OCI-LY1 (cell line): ENCODE measurements around the gene PSMA5.

Experiments
- H2AFZ ChIP-seq: fragments of 200-600 bp; sonication (generic), shearing (Covaris generic); 2 replicates; pipeline ENCODE4 v1.6.0; 2014; ENCODE audit warnings: antibody characterized with exemption, mild to moderate bottlenecking, low read length
- H3F3A ChIP-seq: fragments of 200-600 bp; sonication (generic), shearing (Covaris generic); 2 replicates; pipeline ENCODE4 v1.6.0; 2014; ENCODE audit warnings: mild to moderate bottlenecking, antibody characterized with exemption, low read length, moderate library complexity; ENCODE audit not compliant: insufficient read depth
- H3K27ac ChIP-seq: fragments of 200-600 bp; sonication (generic); 2 replicates; pipeline ENCODE4 v1.5.1; 2014; ENCODE audit warnings: low read length, mixed run types, mild to moderate bottlenecking, low read depth; ENCODE audit not compliant: poor library complexity, severe bottlenecking
- H3K27me3 ChIP-seq: fragments of 200-600 bp; sonication (generic); 2 replicates; pipeline ENCODE4 v1.6.0; 2014; ENCODE audit warnings: antibody characterized with exemption, mild to moderate bottlenecking, low read length, moderate library complexity; ENCODE audit not compliant: insufficient read depth
- H3K36me3 ChIP-seq: fragments of 200-600 bp; sonication (generic); 2 replicates; pipeline ENCODE4 v1.6.1; 2014; ENCODE audit warnings: mild to moderate bottlenecking, antibody characterized with exemption, low read length, moderate library complexity, mixed read lengths; ENCODE audit not compliant: insufficient read depth
- H3K4me1 ChIP-seq: fragments of 200-600 bp; sonication (generic); 2 replicates; pipeline ENCODE4 v1.5.1; 2014; ENCODE audit warnings: mild to moderate bottlenecking, low read length, moderate library complexity; ENCODE audit not compliant: insufficient read depth, severe bottlenecking
- H3K4me2 ChIP-seq: fragments of 200-600 bp; sonication (generic), shearing (Covaris generic); 2 replicates; pipeline ENCODE4 v1.6.1; 2014; ENCODE audit warnings: low read length
- H3K4me3 ChIP-seq: fragments of 200-600 bp; sonication (generic); 2 replicates; pipeline ENCODE4 v1.5.1; 2014; ENCODE audit warnings: low read length, low read depth, mild to moderate bottlenecking, mixed read lengths; ENCODE audit not compliant: poor library complexity, severe bottlenecking
- H3K79me2 ChIP-seq: fragments of 200-600 bp; shearing (Covaris generic); 2 replicates; pipeline ENCODE4 v1.6.1; 2016; ENCODE audit warnings: mixed run types, low read length, mixed read lengths; ENCODE audit not compliant: insufficient read depth
- H3K9ac ChIP-seq: fragments of 200-600 bp; sonication (generic), shearing (Covaris generic); 2 replicates; pipeline ENCODE4 v1.6.1; 2014; ENCODE audit warnings: mild to moderate bottlenecking, low read length, mixed read lengths
- H3K9me2 ChIP-seq: fragments of 200-600 bp; sonication (generic), shearing (Covaris generic); 2 replicates; pipeline ENCODE4 v1.6.1; 2014; ENCODE audit warnings: low read depth, mild to moderate bottlenecking, low read length, mixed read lengths
- H3K9me3 ChIP-seq: fragments of 200-600 bp; shearing (Covaris generic); 2 replicates; pipeline ENCODE4 v1.6.1; 2014; ENCODE audit warnings: low read length, mixed read lengths
- H4K20me1 ChIP-seq: fragments of 200-600 bp; sonication (generic), shearing (Covaris generic); 2 replicates; pipeline ENCODE4 v1.6.0; 2016; ENCODE audit warnings: mild to moderate bottlenecking, low read length; ENCODE audit not compliant: insufficient read depth
- EZH2 ChIP-seq: fragments of 200-600 bp; sonication (generic), shearing (Covaris generic); IDR thresholded peaks from 2 replicates; pipeline ENCODE4 v1.8.0; 2017; ENCODE audit warnings: borderline replicate concordance, mixed run types, mild to moderate bottlenecking, antibody characterized with exemption, low read length, moderate library complexity, mixed read lengths
- TF ChIP-seq, protein P1 (sequence below): fragments of 200-600 bp; sonication (generic), shearing (Covaris generic); IDR thresholded peaks from 2 replicates; pipeline ENCODE4 v1.5.1; 2017; ENCODE audit warnings: mild to moderate bottlenecking, antibody characterized with exemption, low read length, moderate library complexity, mixed read lengths

The PSMA5 gene

DNA sequence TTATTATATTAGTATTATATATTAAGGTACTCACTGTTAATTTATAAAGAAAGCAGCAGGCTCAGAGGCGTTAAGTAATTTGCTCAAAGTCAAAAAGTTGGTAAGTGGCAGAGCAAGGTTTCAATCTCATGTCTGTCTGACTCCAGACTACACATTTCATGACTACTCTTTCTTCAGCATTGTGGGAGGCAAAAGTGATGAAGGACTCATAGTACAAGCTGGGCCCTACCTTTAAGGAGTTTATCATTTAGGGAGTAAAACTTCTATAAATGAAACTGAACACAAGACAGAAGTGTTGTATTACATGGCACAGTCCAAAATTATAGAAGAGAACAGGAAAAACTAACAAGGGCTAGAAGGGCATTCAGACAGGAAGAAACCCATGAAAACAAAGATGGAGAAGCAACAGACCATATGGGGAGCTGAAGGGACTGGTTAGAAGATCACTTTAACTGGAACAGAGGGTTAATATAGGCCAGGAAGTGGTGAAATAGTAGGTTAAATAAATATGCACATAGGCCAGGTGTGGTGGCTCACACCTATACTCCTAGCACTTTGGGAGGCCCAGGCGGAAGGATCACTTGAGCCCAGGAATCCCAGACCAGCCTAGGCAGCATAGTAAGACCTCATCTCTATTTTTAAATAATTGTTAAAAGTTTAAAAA lies 40.1 kb downstream of the PSMA5 start:
- Histone ChIP-seq H3K4me1 (peaks cover under 1% of the 10 kb centered on the region), H3K36me3 (no peaks in the 10 kb centered on the region), H3K79me2 (no peaks in the 10 kb centered on the region), H3K9me3 (no peaks in the 10 kb centered on the region), H3K4me3 (no peak overlapping the region), H3K9ac (no peak overlapping the region), H4K20me1 (no peaks in the 10 kb centered on the region), H3K27me3 (no peaks in the 10 kb centered on the region), H3K4me2 (no peak overlapping the region), H2AFZ (no peak overlapping the region), H3K27ac (no peak overlapping the region), H3K9me2 (no peaks in the 10 kb centered on the region), H3F3A (no peaks in the 10 kb centered on the region)
- no peak for TF ChIP-seq EZH2
- TF ChIP-seq, protein P1, sequence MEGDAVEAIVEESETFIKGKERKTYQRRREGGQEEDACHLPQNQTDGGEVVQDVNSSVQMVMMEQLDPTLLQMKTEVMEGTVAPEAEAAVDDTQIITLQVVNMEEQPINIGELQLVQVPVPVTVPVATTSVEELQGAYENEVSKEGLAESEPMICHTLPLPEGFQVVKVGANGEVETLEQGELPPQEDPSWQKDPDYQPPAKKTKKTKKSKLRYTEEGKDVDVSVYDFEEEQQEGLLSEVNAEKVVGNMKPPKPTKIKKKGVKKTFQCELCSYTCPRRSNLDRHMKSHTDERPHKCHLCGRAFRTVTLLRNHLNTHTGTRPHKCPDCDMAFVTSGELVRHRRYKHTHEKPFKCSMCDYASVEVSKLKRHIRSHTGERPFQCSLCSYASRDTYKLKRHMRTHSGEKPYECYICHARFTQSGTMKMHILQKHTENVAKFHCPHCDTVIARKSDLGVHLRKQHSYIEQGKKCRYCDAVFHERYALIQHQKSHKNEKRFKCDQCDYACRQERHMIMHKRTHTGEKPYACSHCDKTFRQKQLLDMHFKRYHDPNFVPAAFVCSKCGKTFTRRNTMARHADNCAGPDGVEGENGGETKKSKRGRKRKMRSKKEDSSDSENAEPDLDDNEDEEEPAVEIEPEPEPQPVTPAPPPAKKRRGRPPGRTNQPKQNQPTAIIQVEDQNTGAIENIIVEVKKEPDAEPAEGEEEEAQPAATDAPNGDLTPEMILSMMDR: no peak

DNA sequence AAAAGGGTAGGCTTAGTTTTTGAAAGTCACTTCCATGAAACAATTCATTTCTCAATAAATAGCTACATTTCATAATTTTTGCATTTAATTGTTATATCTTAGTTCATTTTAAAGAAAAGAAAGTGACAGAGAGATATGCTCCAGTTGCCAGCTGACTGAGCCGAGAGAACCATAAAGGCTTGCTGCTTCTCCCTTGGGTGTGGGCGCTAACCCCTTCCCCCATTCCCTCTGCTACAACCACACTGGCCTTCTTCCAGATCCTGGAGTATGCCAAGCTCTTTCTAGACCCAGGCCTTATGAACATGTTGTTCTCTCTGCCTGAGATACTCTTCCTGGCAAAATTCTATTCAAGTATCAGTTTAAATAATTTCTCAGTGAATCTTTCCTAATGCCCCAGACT lies 40.8 kb downstream of the PSMA5 start:
- Histone ChIP-seq H3K36me3 (no peaks in the 10 kb centered on the region), H3K9me2 (no peaks in the 10 kb centered on the region), H3F3A (no peaks in the 10 kb centered on the region), H3K27ac (no peak overlapping the region), H3K79me2 (no peaks in the 10 kb centered on the region), H2AFZ (no peak overlapping the region), H3K9ac (no peak overlapping the region), H3K4me1 (no peaks in the 10 kb centered on the region), H3K4me3 (no peak overlapping the region), H3K9me3 (no peaks in the 10 kb centered on the region), H3K4me2 (no peak overlapping the region), H3K27me3 (no peaks in the 10 kb centered on the region), H4K20me1 (no peaks in the 10 kb centered on the region)
- no peak for TF ChIP-seq EZH2
- TF ChIP-seq, protein P1: no peak

DNA sequence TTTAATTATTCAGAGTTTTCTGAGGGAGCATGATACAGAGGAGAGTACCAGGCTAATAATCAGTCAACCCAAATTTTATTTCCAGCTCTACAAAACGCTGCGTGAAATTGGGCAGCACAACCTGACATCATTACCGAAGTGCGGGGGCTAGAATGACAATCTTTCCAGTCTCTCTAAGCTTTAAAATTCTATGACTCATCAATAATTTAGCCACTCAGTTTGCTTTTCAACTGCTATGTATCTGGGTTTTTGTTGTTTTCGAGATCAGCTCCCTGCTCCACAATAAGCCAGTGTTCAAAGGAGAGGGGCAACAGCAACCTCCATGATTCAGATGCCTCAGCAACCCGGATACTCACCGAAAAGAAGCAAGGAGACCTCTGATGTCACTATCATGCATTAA lies 42.4 kb downstream of the PSMA5 start:
- Histone ChIP-seq H4K20me1 (no peaks in the 10 kb centered on the region), H3K4me3 (no peak overlapping the region), H3K27me3 (no peaks in the 10 kb centered on the region), H3K9ac (no peak overlapping the region), H3K9me3 (no peaks in the 10 kb centered on the region), H3F3A (no peaks in the 10 kb centered on the region), H3K36me3 (no peaks in the 10 kb centered on the region), H3K79me2 (no peaks in the 10 kb centered on the region), H3K9me2 (no peaks in the 10 kb centered on the region), H3K4me1 (no peaks in the 10 kb centered on the region), H2AFZ (no peak overlapping the region), H3K27ac (no peak overlapping the region), H3K4me2 (no peak overlapping the region)
- TF ChIP-seq, protein P1: no peak
- no peak for TF ChIP-seq EZH2
